GM12865 (cell line): ENCODE data around the gene PIK3C3.
A peak's percentile ranks its signal among the peaks of the same experiment; 100 is the strongest.

Experiments used
- DNase-seq: peaks from one replicate; pipeline ENCODE4 v3.0.0; 2010; ENCODE audit warnings: low read depth
- H3K4me3 ChIP-seq: 2 replicates; pipeline ENCODE4 v1.5.1; 2011; ENCODE audit warnings: mild to moderate bottlenecking, low read depth, low read length, control low read depth
- CTCF ChIP-seq: IDR thresholded peaks from 2 replicates; pipeline ENCODE4 v1.5.1; 2011; ENCODE audit warnings: low read length, control low read depth, low read depth, inconsistent platforms; ENCODE audit not compliant: insufficient read depth; ENCODE audit errors: missing control alignments

PIK3C3 gene

GRCh38 chr18:41939326-41939725 is 15.7 kb upstream of the PIK3C3 start:
- no peak for DNase-seq
- no peak for TF ChIP-seq CTCF
- H3K4me3 ChIP-seq, result no peak overlapping the region

GRCh38 chr18:41940506-41941215 is 14.4 kb upstream of the PIK3C3 start:
- H3K4me3 ChIP-seq, result no peak overlapping the region
- no peak for DNase-seq
- no peak for TF ChIP-seq CTCF

GRCh38 chr18:41942254-41942653 is 12.8 kb upstream of the PIK3C3 start:
- TF ChIP-seq CTCF, result no peak
- no peak for DNase-seq

GRCh38 chr18:41948544-41949110 is 6.4 kb upstream of the PIK3C3 start:
- no peak overlapping the region for H3K4me3 ChIP-seq
- DNase-seq, result no peak
- no peak for TF ChIP-seq CTCF

More at GRCh38 chr18:41942254-41942653, 12.8 kb upstream of the PIK3C3 start:
- no peak overlapping the region for H3K4me3 ChIP-seq

- no peak for TF ChIP-seq CTCF
- H3K4me3 ChIP-seq, result no peak overlapping the region
- no peak for DNase-seq
These were observed 5.7 kb upstream of the PIK3C3 start for GRCh38 chr18:41949206-41949920.

GRCh38 chr18:41955688-41956087 is 654 bp downstream of the PIK3C3 start:
- no peak for TF ChIP-seq CTCF
- no peak for DNase-seq
- H3K4me3 ChIP-seq, result peak overlapping the region; percentile 92
